Measurements from ENCODE around the gene BLCAP. TPM values are rescaled to one million over a fixed set of nuclear protein-coding genes. Genes with fewer than 3 reads are reported as not detected.
"Not testable (repeated sequence)": the region's sequence is repeated elsewhere in the genome, so short reads cannot be mapped to it uniquely, and the experiment has no call there.

Gene BLCAP
- total RNA-seq, 1 experiment from 2014 or later = 29.1 TPM

DNA sequence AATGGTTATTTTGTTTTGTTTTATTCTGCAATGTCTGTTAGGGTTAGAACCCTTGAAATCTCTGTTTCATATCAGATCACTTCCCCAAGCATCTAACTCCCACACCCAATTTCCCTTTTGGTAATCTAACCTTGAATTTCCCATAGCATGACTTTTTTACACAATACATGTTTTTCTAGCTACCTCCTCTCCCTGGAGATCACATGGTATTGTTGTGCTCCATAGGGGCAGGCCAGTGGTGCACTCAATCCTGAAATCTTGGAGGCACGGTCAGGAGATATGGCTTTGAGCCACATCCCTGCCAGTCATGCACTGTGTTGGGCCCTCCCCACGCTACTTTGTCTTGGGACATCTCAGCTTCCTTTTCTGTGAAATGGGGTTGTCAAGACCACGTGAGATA lies 43.3 kb downstream of the BLCAP start:
- DNase-seq (ENCODE audit: low read depth) = no peak

DNA sequence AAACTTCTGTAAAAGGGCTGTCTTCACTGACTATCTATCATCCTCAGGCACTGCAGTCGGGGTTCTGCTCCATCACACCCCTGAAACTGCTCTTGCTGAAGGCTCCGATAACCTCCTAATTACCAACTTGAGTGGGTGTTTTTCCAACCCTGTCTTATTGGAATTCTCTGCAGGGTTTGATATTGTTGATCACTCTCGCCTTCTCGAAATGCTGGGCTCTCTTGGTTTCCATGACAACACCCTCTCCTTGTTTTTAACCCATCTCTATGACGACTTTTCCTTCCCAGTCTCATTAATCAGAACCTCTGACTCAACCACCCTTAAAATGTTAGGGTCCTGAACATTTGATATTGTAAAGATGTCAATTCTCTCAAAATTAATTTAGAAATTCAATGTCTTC lies 46.1 kb downstream of the BLCAP start:
- no peak for DNase-seq (ENCODE audit: low read depth)

DNA sequence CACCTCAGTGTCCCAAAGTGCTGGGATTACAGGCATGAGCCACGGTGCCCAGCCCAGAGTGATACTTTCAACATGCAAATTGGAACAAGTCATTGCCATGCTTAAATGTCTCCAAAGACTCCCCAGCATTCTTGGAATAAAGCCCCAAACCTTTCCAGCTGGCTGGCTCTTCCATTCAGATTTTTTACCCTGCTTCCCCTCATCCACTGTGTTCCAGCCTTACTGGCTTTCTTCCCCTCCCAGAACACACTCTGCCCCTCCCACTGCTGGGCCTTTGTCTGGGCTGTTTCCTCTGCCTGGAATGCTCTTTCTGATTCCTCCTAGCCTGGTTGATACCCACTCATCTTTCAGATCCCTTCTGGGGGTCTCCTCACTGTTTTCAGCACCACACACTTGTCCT lies 46.8 kb downstream of the BLCAP start:
- no peak for DNase-seq (ENCODE audit: low read depth)

DNA sequence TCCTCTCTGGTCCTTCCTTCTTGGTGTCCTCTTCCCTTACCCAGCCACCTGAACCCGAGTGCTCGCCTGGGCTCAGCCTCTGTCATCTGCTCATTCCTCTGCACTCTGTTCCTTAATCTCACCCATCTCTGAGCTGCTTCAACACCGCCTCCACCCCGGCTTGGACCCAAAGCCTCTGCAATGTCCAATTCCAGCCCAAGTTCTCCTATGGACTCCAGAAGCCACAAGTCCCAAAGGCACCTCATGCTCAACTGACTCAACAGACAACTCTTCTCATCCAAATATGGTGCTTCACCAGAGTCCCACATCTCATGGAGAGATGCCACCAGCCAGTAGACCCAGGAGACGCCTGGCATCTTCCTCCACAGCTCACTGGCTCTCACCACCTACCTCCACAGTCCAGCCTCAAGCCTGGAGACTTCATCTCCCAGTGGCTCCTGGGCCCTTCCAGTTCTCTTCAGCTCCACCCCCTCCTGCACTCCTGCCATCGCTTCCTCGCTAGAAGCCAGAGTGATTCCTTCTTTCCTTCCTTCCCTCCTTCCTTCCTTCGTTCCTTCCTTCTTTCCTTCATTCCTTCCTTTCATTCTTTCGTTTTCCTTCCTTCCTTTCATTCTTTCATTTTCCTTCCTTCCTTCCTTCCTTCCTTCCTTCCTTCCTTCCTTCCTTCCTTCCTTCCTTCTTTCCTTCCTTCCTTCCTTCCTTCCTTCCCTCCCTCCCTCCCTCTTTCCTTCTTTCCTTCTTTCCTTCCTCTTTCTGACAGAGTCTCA lies 47.6 kb downstream of the BLCAP start:
- DNase-seq (ENCODE audit: low read depth) = no peak

DNA sequence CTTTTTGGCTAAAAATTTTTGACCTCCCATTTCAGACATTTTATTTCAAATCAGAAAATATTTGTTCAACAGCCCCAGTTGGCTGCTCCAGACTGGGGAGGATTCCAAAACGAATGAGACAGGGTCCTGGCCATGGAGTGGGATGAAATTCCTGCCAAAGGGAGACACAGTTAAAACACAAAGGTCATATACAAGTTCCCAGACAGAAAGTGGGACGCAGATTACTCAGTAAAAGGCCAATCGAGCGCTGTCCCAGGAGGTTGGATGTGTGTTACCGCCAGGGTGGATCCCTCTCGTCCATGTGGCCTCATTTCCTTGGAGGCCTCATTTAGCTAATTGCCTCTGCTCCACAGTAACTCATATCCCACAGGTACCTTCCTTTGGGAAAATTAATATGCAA lies 48.4 kb downstream of the BLCAP start:
- no peak for DNase-seq (ENCODE audit: low read depth)

DNA sequence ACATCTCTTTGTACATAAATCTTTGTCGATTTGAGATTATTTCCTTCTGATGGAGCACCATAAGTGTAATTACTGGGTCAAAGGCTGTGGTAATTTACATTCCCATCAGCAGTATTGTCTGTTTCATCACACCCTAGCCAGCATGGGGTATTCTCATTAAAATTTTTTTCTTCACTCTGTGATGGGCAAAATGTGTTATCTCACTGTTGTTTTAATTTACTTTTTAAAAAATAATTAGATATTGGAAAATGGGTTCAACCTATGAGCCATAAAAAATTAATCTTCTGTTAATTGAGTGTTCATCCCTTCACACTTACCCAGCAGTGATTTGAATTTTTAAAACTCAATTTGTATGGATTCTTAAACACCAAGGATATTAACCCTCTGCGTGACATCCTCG lies 50.6 kb downstream of the BLCAP start:
- DNase-seq (ENCODE audit: low read depth) = no peak

DNA sequence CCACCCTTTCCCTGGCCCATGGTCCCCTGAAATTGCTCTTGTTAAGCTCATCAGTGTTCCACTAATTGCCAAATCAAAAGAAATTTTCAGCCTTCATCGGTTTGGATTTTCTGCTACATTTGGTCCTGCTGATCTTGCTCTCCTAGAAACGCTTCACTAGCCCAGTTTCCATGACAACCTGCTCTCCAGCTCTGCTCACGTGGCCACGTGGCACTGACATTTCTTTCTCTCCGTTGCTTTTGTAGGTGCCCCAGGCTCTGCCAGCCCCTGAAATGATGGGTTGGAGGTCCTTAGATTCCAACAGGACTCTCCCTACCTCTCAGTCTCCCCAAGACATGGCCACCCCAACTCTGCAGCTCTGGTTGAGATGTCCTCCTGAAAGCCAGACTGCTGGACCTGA lies 52.4 kb downstream of the BLCAP start:
- no peak for DNase-seq (ENCODE audit: low read depth)

DNA sequence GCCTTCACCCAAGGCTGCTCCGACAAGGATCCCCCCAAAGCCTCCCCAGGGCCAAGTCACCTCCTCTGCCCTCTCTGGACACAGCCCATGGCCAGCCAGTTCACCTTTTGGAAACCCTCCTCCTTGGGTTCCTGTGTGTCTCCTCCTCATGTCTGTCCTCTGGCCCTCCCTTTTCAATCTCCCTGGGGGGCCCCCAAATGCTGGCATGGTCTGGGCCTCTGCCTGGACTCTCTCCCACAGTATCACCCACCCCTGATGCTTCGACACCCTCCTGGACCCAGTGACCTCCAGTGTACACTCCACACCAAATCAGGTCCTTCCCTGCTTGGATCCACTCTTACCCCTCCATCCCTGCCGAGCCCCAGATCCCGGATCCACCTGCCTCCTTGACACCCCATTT lies 53.3 kb downstream of the BLCAP start:
- no peak for DNase-seq (ENCODE audit: low read depth)

DNA sequence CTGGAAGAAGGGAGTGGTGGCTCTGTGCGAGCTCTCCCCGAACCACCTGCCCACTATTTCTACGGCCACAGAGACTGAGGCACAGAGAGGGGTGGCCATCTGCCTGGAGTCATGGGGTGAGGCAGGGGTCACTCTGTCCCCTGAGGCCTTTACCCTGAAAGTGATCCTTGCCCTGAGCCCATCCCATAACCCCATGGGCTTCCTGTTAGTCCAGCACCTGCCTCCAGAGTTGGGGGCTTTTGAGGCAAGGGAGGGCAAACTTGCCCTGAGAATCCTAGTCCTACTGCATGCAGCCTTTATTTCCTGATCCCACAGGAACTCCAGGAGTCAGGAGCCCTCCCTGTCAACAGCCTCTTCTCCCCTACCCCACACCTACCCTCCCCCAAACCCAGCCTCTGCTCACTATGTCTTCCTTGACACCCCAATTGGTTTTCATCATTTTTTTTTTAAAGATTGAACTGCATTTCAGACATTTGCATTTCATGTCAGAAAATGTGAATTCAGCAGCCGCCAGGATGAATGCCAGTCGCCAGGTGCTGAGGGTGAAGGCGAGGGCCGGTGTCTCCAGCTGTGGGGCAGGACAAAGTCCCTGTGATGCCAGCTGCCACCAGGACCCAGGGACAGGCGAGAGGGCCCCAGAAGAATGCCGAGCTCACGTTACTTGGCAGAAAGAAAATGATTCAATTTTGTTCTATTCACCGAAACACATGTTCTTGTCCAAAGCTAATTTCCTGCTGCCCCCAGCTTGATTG lies 54.3 kb downstream of the BLCAP start:
- DNase-seq (ENCODE audit: low read depth) = no peak

DNA sequence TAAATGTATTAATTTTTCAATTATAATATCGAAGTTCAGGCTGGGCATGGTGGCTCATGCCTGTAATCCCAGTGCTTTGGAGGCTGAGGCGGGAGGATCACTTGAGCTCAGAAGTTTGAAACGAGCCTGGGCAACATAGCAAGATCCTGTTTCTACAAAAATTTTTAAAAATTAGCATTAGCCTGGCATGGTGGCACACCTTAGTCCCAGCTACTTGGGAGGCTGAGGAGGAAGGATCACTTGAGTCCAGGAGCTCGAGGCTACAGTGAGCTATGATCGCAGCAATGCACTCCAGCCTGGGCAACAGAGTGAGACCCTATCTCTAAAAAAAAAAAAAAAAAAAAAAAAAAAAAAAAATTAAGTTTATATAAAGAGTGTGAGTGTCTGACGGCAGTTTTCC lies 55.2 kb downstream of the BLCAP start:
- DNase-seq (ENCODE audit: low read depth) = not testable (repeated sequence)

DNA sequence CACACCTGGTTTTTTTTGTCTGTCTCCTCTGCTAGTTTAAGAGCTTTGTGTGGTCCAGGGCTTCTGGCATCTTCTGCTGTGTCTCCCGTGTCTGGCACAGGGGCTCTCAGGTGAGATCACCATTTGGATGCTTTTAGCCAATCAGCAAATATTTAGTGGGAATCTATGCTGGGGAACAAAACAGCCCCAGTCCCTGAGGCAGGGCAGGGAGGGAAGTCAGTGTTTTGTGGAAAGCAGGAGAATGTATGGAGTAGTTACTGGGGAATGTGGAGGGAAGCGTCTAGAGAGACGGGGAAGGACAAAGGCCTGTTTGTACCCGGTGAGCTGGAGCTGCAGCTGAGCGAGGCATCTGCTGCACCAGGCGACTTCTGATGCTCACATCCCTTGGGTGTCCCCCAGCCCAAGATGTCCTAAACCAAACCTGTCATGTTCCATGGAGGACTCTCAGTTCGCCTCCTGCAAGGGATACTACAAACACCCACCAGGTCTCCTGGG lies 55.9 kb downstream of the BLCAP start:
- DNase-seq (ENCODE audit: low read depth) = no peak

DNA sequence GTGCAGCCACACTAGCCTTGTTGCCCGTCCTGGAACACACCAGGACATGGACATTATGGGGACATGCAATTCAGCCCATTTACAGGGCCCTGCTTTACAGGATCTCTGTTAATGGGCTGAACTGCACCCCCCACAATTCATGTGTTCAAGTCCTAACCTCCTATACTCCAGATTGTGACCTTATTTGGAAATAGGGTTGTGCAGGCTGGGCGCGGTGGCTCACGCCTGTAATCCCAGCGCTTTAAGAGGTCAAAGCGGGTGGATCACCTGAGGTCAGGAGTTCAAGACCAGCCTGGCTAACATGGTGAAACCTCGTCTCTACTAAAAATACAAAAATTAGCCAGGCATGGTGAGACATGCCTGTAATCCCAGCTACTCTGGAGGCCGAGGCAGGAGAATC lies 57.5 kb downstream of the BLCAP start:
- not testable (repeated sequence) for DNase-seq (ENCODE audit: low read depth)

DNA sequence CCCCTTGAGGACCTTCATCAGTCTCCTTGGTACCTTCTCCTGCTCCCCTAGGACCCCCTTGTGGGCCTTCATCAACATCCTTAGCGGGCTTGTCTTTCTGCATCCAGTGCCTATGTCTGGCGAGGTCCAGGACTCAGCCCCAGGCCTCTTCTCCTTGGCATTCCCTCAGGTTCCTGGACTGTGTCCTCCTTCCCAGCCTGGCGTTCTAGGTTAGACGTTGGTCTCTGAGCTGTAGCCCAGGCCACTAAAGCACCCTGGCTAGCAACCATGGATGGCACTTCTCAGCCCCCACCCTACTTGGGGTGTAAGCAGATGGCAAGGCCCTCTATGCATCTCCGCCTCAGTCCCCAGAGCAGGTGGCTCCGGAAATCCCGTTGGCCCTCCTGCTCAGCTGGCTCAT lies 58.1 kb downstream of the BLCAP start:
- DNase-seq (ENCODE audit: low read depth) = no peak

DNA sequence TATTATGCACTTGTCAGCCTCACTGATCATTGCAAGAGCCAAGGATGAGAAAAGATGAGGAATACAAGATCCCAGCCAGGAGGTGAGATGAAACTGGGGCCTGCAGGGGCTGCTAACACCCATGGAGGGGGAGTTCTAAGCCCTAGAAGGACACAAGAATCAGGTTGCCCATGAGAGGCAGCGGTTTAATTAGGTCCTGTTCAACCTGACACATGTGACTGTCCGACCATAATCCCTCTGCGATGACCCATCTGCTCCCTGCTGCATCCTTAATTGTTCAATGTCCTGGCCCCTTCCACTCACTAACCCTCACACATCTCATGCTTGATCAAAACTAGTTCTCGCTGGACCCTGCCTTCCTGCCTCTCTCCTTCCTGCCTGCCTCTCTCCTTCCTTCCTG lies 58.8 kb downstream of the BLCAP start:
- DNase-seq (ENCODE audit: low read depth) = no peak

Other genes with a start within 250 kb of the BLCAP start
- 11.5 and 14.2 TPM in 2 replicates for gene MANBAL, start 238.2 kb downstream of the BLCAP start, total RNA-seq (2014; rRNA removed; shearing (Covaris generic))
- gene SRC, start 181.7 kb downstream of the BLCAP start, total RNA-seq (2014; rRNA removed; shearing (Covaris generic)) = 7.6 and 9.5 TPM in 2 replicates
- gene NNAT, start 6.6 kb downstream of the BLCAP start, total RNA-seq (2014; rRNA removed; shearing (Covaris generic)) = not detected in 2 replicates
- 44.7 and 46.6 TPM in 2 replicates for gene CTNNBL1, start 166.2 kb upstream of the BLCAP start, total RNA-seq (2014; rRNA removed; shearing (Covaris generic))

Measured in Daoy (cell line).